ENCODE measurements around the gene ATXN3L.

GRCh38 chrX:13279279-13280018, 40.4 kb downstream of the ATXN3L start:
- TF ChIP-seq CTCF (IDR thresholded peaks at IDR 0.05; ENCODE audit: insufficient read depth, low read length, poor library complexity, severe bottlenecking) (no peak), EZH2phosphoT487 (conservative IDR thresholded peaks at IDR 0.05; ENCODE audit: low read length) (no peak)

Data from SU-DHL-6 (cell line).